Activated CD4-positive, alpha-beta memory T cell treated with anti-CD3 and anti-CD28 coated beads for 36 hours (primary cell): ENCODE measurements around the gene MYOF. TPM values are rescaled to one million over a fixed set of nuclear protein-coding genes. Genes with fewer than 3 reads are reported as not detected.

Source experiments
- CTCF ChIA-PET: fragments of 350-600 bp; sonication (Branson Sonifier 250); formaldehyde crosslinking; loops from one replicate; lab custom pipeline; 2021; ENCODE audit warnings: antibody characterized with exemption, inconsistent platforms; lab: Charles Lee
- POLR2A ChIA-PET: fragments of 350-600 bp; sonication (Branson Sonifier 250); formaldehyde crosslinking; loops from one replicate; lab custom pipeline; 2021; ENCODE audit warnings: antibody characterized with exemption; lab: Charles Lee
- DNase-seq: peaks from one replicate; pipeline ENCODE4 v3.0.0-alpha.2; 2020
- H3K27ac Mint-ChIP-seq: one replicate; pipeline ENCODE4 v1.8.0; 2021; ENCODE audit warnings: mixed read lengths
- H3K27me3 Mint-ChIP-seq: one replicate; pipeline ENCODE4 v1.8.0; 2021; ENCODE audit warnings: mixed read lengths
- H3K36me3 Mint-ChIP-seq: one replicate; pipeline ENCODE4 v1.8.0; 2021; ENCODE audit warnings: mixed read lengths
- H3K4me1 Mint-ChIP-seq: one replicate; pipeline ENCODE4 v1.8.0; 2021; ENCODE audit warnings: low read depth, mixed read lengths
- H3K4me3 Mint-ChIP-seq: one replicate; pipeline ENCODE4 v1.8.0; 2021; ENCODE audit warnings: mild to moderate bottlenecking, mixed read lengths
- H3K9me3 Mint-ChIP-seq: one replicate; pipeline ENCODE4 v1.8.0; 2021; ENCODE audit warnings: mixed read lengths
- intact Hi-C: fragments of 100-400 bp; cut with micrococcal nuclease; formaldehyde crosslinking; loops from one replicate; pipeline ENCODE4 v1.15.1; 2023
- total RNA-seq, 2 experiments: library from RNA; stranded (reverse); gene quantifications; one replicate each; pipeline ENCODE4 v1.2.3, GENCODE V29; 2021

MYOF gene
- total RNA-seq, 2 experiments from 2014 or later: 49.3 to 49.7 TPM

DNA sequence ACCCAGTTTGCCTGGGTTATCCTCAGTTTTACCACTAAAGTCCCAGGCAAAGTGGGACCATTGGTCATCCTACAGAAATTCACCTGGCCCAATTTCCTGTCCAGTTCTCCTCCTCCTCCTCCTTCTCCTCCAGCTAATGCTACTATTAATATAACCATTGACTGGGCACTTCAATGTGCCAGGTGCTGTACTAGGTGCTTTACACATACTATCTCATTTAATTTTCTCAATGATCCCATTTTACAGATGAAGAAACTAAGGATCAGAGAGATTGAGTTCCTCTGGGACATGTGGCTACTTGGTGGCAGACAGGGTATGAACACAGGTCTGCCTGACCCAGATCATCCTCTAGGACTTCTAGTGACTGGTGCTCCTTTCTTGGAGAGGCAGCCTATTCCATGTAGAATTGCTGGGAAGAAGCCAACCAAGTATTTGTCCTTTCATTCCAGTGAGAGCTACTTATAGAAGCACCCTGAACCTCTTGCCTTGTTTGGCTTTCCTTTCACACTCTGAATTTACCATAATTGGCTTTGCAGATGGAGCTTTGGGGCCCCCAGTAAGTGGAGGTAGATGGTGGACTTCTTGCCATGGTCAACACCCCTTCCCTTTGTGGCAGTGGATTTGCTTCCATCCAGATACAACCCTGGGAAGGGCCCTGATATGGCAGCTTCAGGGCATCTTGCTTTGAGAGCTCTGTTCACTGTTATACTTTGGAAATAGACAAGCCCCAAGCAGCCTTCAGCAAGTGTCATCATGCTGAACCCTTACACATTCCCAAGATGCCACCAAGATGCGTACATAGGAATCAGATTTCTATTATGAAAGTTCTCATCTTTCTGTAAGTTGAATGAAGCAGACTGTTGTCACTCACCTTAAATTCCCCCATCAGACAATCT lies 78.7 kb downstream of the MYOF start:
- no peak for DNase-seq
- Mint-ChIP-seq H3K4me1 (peaks cover 12% of the 10 kb centered on the region), H3K27me3 (no peaks in the 10 kb centered on the region), H3K27ac (no peak overlapping the region), H3K9me3 (no peaks in the 10 kb centered on the region), H3K4me3 (no peak overlapping the region), H3K36me3 (peaks cover 32% of the 10 kb centered on the region)
- intact Hi-C loops: no loop called here
- POLR2A ChIA-PET: no interaction called here
- CTCF ChIA-PET: interaction anchor here (1.1 kb wide), 1 partner anchor 23 kb away, joined by 3 read pairs; no protein-coding TSS in a partner anchor

DNA sequence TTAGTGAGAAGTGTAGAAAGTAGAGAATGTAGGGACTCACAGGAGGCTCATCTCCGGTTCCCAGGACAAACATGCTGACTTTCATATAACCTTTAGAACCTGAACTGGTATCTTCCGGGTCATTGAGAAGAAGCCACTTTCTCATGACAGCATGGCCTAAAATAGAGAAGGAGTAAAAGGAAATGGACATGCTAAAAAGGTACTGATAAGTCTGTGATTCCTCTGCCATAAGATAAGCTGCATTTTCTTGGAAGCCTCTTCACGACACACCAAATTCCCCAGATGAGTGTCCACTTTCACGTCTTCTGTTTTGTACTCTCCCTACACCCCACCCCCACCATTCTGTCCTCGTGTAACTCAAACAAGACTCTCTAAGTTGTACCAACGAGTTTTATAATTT lies 79.9 kb downstream of the MYOF start:
- intact Hi-C loops: no loop called here
- Mint-ChIP-seq H3K27me3 (peaks cover 5% of the 10 kb centered on the region), H3K27ac (no peak overlapping the region), H3K4me1 (peaks cover 12% of the 10 kb centered on the region), H3K4me3 (no peak overlapping the region), H3K9me3 (no peaks in the 10 kb centered on the region), H3K36me3 (peaks cover 42% of the 10 kb centered on the region)
- CTCF ChIA-PET: interaction anchor here (1.1 kb wide), 1 partner anchor 22 kb away, joined by 3 read pairs; no protein-coding TSS in a partner anchor
- POLR2A ChIA-PET: no interaction called here
- no peak for DNase-seq

DNA sequence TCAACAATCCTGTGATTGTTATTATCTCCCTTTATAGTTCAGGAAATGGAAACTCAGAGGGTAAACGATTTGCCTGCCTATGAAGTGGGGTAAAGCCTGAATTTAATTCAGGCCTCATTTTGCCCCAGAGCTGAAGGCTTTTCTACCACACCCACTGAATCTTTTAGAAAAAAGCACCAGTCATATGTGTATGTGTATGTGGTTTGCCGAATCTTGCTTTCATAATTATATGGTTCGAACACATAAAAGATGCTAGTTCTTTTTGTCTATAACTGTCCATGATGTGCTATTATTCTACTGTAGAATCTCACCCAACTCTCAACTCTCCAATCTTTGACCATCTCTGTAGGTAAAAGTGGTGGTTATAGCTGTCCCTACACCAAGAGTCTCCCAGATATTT lies 83.6 kb downstream of the MYOF start:
- H3K4me1 Mint-ChIP-seq: peaks cover 12% of the 10 kb centered on the region
- H3K9me3 Mint-ChIP-seq: no peaks in the 10 kb centered on the region
- H3K27ac Mint-ChIP-seq: no peak overlapping the region
- intact Hi-C loops: no loop called here
- H3K36me3 Mint-ChIP-seq: peaks cover 29% of the 10 kb centered on the region
- CTCF ChIA-PET: no interaction called here
- H3K27me3 Mint-ChIP-seq: peaks cover 5% of the 10 kb centered on the region
- POLR2A ChIA-PET: no interaction called here
- DNase-seq: no peak
- H3K4me3 Mint-ChIP-seq: no peak overlapping the region

DNA sequence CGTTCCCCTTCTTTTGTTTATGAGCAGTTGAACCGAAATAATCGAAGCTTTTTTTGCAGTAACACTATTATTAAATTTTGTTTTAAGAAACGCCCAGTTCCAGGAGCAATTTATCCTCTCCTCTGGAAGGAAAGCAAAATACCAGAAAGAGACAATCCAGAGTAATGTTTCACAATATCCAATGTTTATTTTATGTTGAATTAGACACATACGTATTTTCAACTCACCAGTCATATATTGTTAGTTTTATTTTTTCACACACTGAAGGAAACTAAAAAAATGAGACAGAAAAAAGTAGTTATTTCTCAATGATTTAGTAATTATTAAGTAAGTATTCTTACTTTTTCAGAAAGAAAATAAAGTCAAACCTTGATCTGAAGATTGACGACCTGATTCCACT lies 85.1 kb downstream of the MYOF start:
- H3K36me3 Mint-ChIP-seq: peaks cover 25% of the 10 kb centered on the region
- H3K4me3 Mint-ChIP-seq: no peak overlapping the region
- H3K27ac Mint-ChIP-seq: no peak overlapping the region
- H3K27me3 Mint-ChIP-seq: peaks cover 7% of the 10 kb centered on the region
- peaks cover 8% of the 10 kb centered on the region for H3K4me1 Mint-ChIP-seq
- DNase-seq: no peak
- H3K9me3 Mint-ChIP-seq: no peaks in the 10 kb centered on the region
- ChIA-PET POLR2A (no interaction called here), CTCF (interaction anchor here (0.9 kb wide), 1 partner anchor 45 kb away, joined by 3 read pairs; no protein-coding TSS in a partner anchor)
- intact Hi-C loops: no loop called here

DNA sequence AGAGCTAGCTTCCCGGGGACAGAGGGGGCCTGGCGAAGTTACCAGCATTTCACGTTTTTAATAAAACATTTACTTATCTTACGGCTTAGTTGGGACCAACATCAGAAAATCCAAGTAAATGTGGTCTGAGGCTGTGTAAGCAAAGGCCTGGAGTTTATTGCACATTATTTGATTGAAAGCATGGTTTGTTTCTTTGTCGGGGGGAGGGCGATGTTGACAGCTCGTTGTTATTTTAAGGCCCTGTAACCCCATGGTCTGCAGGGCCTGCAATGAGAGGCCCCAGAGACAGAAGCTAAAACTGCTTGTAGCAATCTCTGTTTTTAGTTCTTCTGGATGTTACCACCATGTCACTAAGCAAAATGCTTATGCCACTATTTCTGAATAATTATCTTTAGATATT lies 88.9 kb downstream of the MYOF start:
- H3K9me3 Mint-ChIP-seq: no peaks in the 10 kb centered on the region
- peaks cover 2% of the 10 kb centered on the region for H3K4me1 Mint-ChIP-seq
- peaks cover 16% of the 10 kb centered on the region for H3K36me3 Mint-ChIP-seq
- no peak overlapping the region for H3K27ac Mint-ChIP-seq
- ChIA-PET CTCF (no interaction called here), POLR2A (no interaction called here)
- no peak for DNase-seq
- intact Hi-C loops: no loop called here
- no peak overlapping the region for H3K4me3 Mint-ChIP-seq
- peaks cover 7% of the 10 kb centered on the region for H3K27me3 Mint-ChIP-seq

DNA sequence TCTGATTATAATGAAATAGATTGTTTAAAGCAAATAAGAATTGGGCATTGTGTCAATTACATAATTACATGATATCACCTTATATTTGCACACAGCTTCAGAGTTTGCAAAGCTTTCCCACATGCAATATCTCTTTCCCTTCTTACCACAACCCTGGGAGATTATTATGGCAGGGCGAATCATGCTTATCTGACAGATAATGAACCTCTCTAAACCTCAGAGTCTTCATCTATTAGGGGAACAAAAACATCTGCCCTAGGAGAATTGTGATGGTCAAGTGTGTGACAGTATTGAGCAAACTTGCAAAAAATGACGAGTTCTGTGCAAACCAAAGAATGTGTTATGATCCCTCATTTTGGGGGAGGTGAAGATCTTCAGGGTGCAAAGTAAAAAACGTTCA lies 90.0 kb downstream of the MYOF start:
- H3K4me3 Mint-ChIP-seq: no peak overlapping the region
- peaks cover 13% of the 10 kb centered on the region for H3K36me3 Mint-ChIP-seq
- ChIA-PET POLR2A (no interaction called here), CTCF (interaction anchor here (1.0 to 2.1 kb wide), 2 partner anchors 12 to 90 kb away, joined by 3 to 7 read pairs; partner anchors contain the start of gene MYOF)
- intact Hi-C loops: no loop called here
- no peak overlapping the region for H3K27ac Mint-ChIP-seq
- H3K4me1 Mint-ChIP-seq: peaks cover 9% of the 10 kb centered on the region
- no peaks in the 10 kb centered on the region for H3K9me3 Mint-ChIP-seq
- no peak for DNase-seq
- peaks cover 3% of the 10 kb centered on the region for H3K27me3 Mint-ChIP-seq

DNA sequence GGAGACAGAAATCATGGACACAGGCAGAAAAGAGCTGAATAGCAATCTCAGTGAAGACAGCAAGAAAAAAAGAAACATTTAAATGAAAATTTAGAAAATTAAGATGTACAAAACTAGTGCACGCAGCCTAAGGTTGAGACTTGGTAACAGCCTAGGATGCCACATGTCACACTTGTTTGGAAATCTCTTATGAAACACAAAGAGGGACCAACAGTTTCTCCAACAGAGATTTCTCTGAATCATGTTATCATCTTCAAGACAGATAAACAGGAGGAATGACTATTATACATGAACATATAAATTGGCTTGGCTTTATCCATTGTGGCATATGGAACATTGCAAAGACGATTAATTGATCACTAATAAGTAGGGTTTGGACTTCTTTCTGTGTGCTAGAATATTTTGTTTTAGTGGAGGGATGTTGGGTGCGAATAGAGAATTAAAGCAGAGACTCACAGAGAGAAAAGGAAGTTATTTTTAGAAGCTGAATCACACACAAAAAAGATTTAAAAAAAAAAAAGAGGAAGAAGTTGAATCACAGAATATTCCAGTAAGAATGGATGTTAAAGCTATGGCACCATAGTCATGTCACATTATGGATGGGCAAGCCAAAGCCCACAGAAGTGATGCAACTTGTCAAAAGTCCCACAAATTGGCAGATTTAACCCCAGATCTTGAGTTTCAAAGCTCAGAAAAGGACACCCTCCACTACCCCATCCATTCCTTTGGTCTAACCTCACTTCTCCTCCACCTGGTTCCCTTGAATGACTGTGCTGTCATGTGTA lies 91.6 kb downstream of the MYOF start:
- Mint-ChIP-seq H3K4me1 (peaks cover 22% of the 10 kb centered on the region), H3K27me3 (peaks cover 3% of the 10 kb centered on the region), H3K36me3 (peaks cover 19% of the 10 kb centered on the region), H3K27ac (no peak overlapping the region), H3K4me3 (no peak overlapping the region), H3K9me3 (no peaks in the 10 kb centered on the region)
- CTCF ChIA-PET: interaction anchor here (0.6 to 2.1 kb wide), 3 partner anchors 15 to 382 kb away, joined by 3 to 7 read pairs (median 5); partner anchors contain the start of gene MYOF
- intact Hi-C loops: no loop called here
- POLR2A ChIA-PET: no interaction called here
- DNase-seq: no peak

DNA sequence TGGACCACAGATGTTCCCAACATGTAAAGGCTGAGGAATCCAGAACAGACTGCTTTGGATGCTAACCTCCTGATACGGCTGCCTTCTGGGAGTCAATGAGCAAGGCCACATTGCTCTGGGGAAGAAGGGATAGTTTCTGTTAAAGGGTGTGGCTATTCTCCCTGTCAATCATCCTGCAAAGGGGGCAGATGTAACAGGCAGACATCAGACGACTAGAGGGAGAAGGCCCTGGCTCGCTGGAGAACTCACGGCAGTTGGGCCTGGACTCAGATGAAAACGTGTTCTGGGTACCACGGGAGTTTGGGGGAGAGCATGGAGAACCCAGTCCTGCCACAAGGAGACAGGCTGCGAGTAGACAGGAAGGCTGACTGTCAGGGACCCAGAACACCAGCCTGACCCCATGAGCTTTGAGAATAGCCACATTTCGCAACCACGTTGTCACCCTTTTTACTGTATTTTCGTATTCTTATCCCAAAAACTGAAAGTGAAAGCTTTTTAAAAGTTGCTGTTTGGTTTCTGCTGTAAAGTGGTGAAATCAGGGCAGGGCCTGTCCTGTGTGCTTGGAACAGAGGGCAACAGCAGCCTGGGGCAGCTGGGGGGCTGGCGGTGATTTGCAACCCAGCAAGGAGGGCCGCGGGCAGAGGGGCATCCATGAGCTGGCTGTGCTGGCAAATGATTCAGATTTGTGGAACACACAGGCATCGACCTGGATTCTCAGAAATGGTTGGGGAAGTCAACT lies 95.3 kb downstream of the MYOF start:
- H3K9me3 Mint-ChIP-seq: no peaks in the 10 kb centered on the region
- ChIA-PET CTCF (interaction anchor here (0.6 to 3.8 kb wide), 4 partner anchors 10 to 502 kb away, joined by 3 to 22 read pairs (median 12); partner anchors contain the start of gene MYOF), POLR2A (interaction anchor here (1.2 to 1.6 kb wide), 2 partner anchors 10 to 95 kb away, joined by 3 read pairs; partner anchors contain the start of gene MYOF)
- H3K36me3 Mint-ChIP-seq: peaks cover 26% of the 10 kb centered on the region
- H3K27me3 Mint-ChIP-seq: no peaks in the 10 kb centered on the region
- intact Hi-C loops: no loop called here
- H3K4me3 Mint-ChIP-seq: no peak overlapping the region
- H3K27ac Mint-ChIP-seq: peak overlapping the region; percentile 78
- peak; percentile 34 for DNase-seq
- peaks cover 22% of the 10 kb centered on the region for H3K4me1 Mint-ChIP-seq

DNA sequence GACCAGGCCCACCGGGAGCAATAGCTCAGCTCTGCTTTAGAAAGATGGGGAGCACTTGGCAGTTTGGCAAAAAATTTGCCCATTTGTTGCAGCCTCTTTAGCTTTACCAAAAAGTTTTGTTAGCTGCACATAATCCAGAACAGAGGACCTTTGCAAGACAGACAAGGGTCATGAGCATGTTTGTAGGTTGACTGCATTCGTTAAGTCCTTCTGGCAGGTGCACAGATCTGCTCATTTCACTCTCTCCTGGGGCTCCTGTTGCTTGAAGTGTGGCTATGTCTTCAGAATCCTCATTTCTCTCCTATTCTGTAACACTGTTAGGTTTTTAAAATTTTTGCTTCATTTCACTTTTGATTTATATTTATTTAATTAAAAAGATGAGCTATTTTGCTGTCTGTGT lies 96.8 kb downstream of the MYOF start:
- no peak for DNase-seq
- intact Hi-C loops: no loop called here
- Mint-ChIP-seq H3K36me3 (peaks cover 29% of the 10 kb centered on the region), H3K4me1 (peaks cover 31% of the 10 kb centered on the region), H3K27me3 (no peaks in the 10 kb centered on the region), H3K27ac (no peak overlapping the region), H3K9me3 (no peaks in the 10 kb centered on the region), H3K4me3 (no peak overlapping the region)
- ChIA-PET POLR2A (no interaction called here), CTCF (interaction anchor here (0.6 to 3.8 kb wide), 4 partner anchors 8 to 947 kb away, joined by 3 to 22 read pairs (median 12); partner anchors contain the start of gene MYOF)

DNA sequence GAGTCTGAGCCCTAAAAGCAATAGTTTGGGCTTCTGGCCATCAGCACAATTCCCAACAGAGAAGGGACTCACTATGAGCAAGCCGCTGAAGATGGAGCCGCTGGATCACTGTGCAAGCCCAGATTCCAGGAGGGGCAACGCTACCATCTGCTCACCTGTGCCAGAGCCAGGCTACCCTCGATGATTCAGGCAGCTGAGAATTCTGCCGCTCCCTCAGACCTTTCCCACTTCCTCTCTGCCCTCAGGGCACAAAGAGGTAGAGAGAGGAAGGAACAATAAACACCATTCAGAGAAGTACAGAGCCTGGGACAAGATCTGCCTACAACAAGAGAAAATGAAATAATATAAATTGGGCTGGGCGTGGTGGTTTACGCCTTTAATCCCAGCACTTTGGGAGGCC lies 98.1 kb downstream of the MYOF start:
- no peak for DNase-seq
- Mint-ChIP-seq H3K27me3 (no peaks in the 10 kb centered on the region), H3K4me1 (peaks cover 45% of the 10 kb centered on the region), H3K27ac (no peak overlapping the region), H3K9me3 (no peaks in the 10 kb centered on the region), H3K4me3 (no peak overlapping the region), H3K36me3 (peaks cover 29% of the 10 kb centered on the region)
- ChIA-PET CTCF (no interaction called here), POLR2A (no interaction called here)
- intact Hi-C loops: no loop called here

DNA sequence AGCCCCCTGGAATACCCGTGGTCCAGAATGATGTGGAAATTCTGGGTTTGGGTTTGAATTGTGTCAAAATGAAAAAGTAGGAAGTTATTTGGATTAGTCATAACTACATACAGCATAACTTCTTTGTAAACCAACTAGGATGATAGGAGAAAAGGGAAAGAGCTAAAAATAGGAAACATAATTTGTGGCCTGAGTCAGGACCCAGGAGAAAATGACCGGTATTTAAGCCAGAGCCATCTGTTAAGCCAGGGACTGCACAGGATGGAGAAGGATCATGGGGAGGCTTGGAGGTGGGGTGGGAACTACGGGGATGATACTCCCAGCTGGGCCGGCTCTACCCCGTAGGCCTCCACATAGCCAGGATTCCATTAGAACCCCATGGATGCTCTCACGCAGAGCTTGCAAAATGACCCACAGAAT lies 98.6 kb downstream of the MYOF start:
- CTCF ChIA-PET: interaction anchor here (0.9 to 1.0 kb wide), 2 partner anchors 91 to 99 kb away, joined by 3 to 5 read pairs; no protein-coding TSS in a partner anchor
- POLR2A ChIA-PET: no interaction called here
- no peak overlapping the region for H3K27ac Mint-ChIP-seq
- H3K4me1 Mint-ChIP-seq: peaks cover 48% of the 10 kb centered on the region
- intact Hi-C loops: no loop called here
- no peaks in the 10 kb centered on the region for H3K9me3 Mint-ChIP-seq
- H3K4me3 Mint-ChIP-seq: no peak overlapping the region
- H3K27me3 Mint-ChIP-seq: no peaks in the 10 kb centered on the region
- DNase-seq: no peak
- peaks cover 31% of the 10 kb centered on the region for H3K36me3 Mint-ChIP-seq
